Measurements from ENCODE around the gene CCDC24. TPM values are rescaled to one million over a fixed set of nuclear protein-coding genes. Genes with fewer than 3 reads are reported as not detected.

The CCDC24 gene
- total and polyA plus RNA-seq, 7 experiments from 2014 or later: 0.40 to 2.9 (median 1.6) TPM; not detected in 1

DNA sequence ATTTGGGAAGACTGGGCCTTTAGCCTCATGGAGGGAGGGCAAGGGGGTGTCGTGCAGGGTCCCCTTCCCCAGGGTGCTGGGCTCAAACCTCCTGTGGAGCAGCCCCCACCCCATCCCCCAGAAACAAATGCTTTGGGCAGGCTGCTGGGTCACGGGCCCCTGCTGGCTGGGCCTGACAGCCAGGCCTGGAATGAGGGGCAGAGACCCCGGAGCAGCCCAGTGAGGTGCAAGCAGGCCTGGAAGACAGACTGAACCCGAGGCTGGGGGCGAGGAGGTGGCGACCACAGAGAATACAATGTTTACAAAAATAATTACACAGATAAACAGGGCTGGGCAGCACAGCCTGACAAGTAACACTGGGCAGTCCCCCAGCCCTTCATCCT, 5.3 kb downstream of the CCDC24 start:
- Histone ChIP-seq H3K9me3 (ENCODE audit: control insufficient read depth in 2 of 3, low read length in 3 of 3) (no peaks in the 10 kb centered on the region), H3K27ac (ENCODE audit: low read depth, low read length) (no peak overlapping the region), H3K4me1 (ENCODE audit: control insufficient read depth in 2 of 2, insufficient read depth in 2 of 2, low read length in 2 of 2) (peaks cover 0 to 6% of the 10 kb centered on the region in 2 donors), H3K36me3 (ENCODE audit: control insufficient read depth in 2 of 3, insufficient read depth in 3 of 3, low read length in 3 of 3) (no peaks in the 10 kb centered on the region), H3K4me3 (ENCODE audit: low read length) (no peak overlapping the region), H3K27me3 (ENCODE audit: control insufficient read depth in 2 of 2, insufficient read depth in 2 of 2, low read length in 2 of 2) (peaks cover 0 to 2% of the 10 kb centered on the region in 2 donors)
- Mint-ChIP-seq H3K27me3 (peaks cover 0 to 4% (median 0%) of the 10 kb centered on the region in 5 donors), H3K9me3 (no peaks in the 10 kb centered on the region), H3K4me1 (peaks cover 0 to 19% (median 9%) of the 10 kb centered on the region in 7 donors), H3K4me3 (peak overlapping the region in 1 of 10 donors; percentile 25), H3K27ac (no peak overlapping the region), H3K36me3 (no peaks in the 10 kb centered on the region)
- DNase-seq (no peak), ATAC-seq (no peak)
- ChIA-PET POLR2A (no interaction called here), CTCF (no interaction called here)
- intact Hi-C loops (cut with micrococcal nuclease): no loop called here

GRCh38 chr1:43997295-43997999, 6.0 kb downstream of the CCDC24 start:
- no peak for DNase-seq

GRCh38 chr1:43998000-43998378, 6.6 kb downstream of the CCDC24 start:
- POLR2A ChIA-PET: no interaction called here
- no peak overlapping the region for H3K27ac ChIP-seq (ENCODE audit: low read depth, low read length)
- Mint-ChIP-seq H3K4me3 (no peak overlapping the region), H3K27ac (no peak overlapping the region), H3K27me3 (peaks cover 0 to 4% (median 0%) of the 10 kb centered on the region in 5 donors), H3K9me3 (no peaks in the 10 kb centered on the region), H3K4me1 (peaks cover 0 to 7% (median 0%) of the 10 kb centered on the region in 7 donors), H3K36me3 (no peaks in the 10 kb centered on the region)
- CTCF ChIA-PET: no interaction called here
- DNase-seq: no peak
- intact Hi-C loops (cut with micrococcal nuclease): no loop called here
- ATAC-seq: no peak
- H3K4me1 ChIP-seq (ENCODE audit: control insufficient read depth in 2 of 2, insufficient read depth in 2 of 2, low read length in 2 of 2): no peaks in the 10 kb centered on the region
- H3K36me3 ChIP-seq (ENCODE audit: control insufficient read depth in 2 of 3, insufficient read depth in 3 of 3, low read length in 3 of 3): no peaks in the 10 kb centered on the region
- no peaks in the 10 kb centered on the region for H3K9me3 ChIP-seq (ENCODE audit: control insufficient read depth in 2 of 3, low read length in 3 of 3)
- H3K27me3 ChIP-seq (ENCODE audit: control insufficient read depth in 2 of 2, insufficient read depth in 2 of 2, low read length in 2 of 2): peaks cover 0 to 2% of the 10 kb centered on the region in 2 donors
- H3K4me3 ChIP-seq (ENCODE audit: low read length): no peak overlapping the region

More at GRCh38 chr1:43997295-43997999, 6.0 kb downstream of the CCDC24 start:
- Mint-ChIP-seq H3K9me3 (no peaks in the 10 kb centered on the region), H3K4me3 (no peak overlapping the region), H3K27me3 (peaks cover 0 to 4% (median 0%) of the 10 kb centered on the region in 5 donors), H3K27ac (no peak overlapping the region), H3K4me1 (peaks cover 0 to 12% (median 5%) of the 10 kb centered on the region in 7 donors), H3K36me3 (no peaks in the 10 kb centered on the region)
- H3K9me3 ChIP-seq (ENCODE audit: control insufficient read depth in 2 of 3, low read length in 3 of 3): no peaks in the 10 kb centered on the region
- H3K4me3 ChIP-seq (ENCODE audit: low read length): no peak overlapping the region
- H3K4me1 ChIP-seq (ENCODE audit: control insufficient read depth in 2 of 2, insufficient read depth in 2 of 2, low read length in 2 of 2): peaks cover 0 to under 1% of the 10 kb centered on the region in 2 donors
- H3K27ac ChIP-seq (ENCODE audit: low read depth, low read length): no peak overlapping the region
- H3K36me3 ChIP-seq (ENCODE audit: control insufficient read depth in 2 of 3, insufficient read depth in 3 of 3, low read length in 3 of 3): no peaks in the 10 kb centered on the region
- POLR2A ChIA-PET: no interaction called here
- CTCF ChIA-PET: no interaction called here
- no peak for ATAC-seq
- H3K27me3 ChIP-seq (ENCODE audit: control insufficient read depth in 2 of 2, insufficient read depth in 2 of 2, low read length in 2 of 2): peaks cover 0 to 2% of the 10 kb centered on the region in 2 donors
- intact Hi-C loops (cut with micrococcal nuclease): no loop called here

GRCh38 chr1:43999455-43999854, 8.1 kb downstream of the CCDC24 start:
- DNase-seq (no peak), ATAC-seq (no peak)
- intact Hi-C loops (cut with micrococcal nuclease): no loop called here
- CTCF ChIA-PET: interaction anchor here (1.1 kb wide), 1 partner anchor 37 kb away, joined by 4 read pairs; no protein-coding TSS in a partner anchor
- Histone ChIP-seq H3K9me3 (ENCODE audit: control insufficient read depth in 2 of 3, low read length in 3 of 3) (no peaks in the 10 kb centered on the region), H3K4me3 (ENCODE audit: low read length) (no peak overlapping the region), H3K27ac (ENCODE audit: low read depth, low read length) (no peak overlapping the region), H3K36me3 (ENCODE audit: control insufficient read depth in 2 of 3, insufficient read depth in 3 of 3, low read length in 3 of 3) (no peaks in the 10 kb centered on the region), H3K27me3 (ENCODE audit: control insufficient read depth in 2 of 2, insufficient read depth in 2 of 2, low read length in 2 of 2) (peaks cover 0 to 2% of the 10 kb centered on the region in 2 donors), H3K4me1 (ENCODE audit: control insufficient read depth in 2 of 2, insufficient read depth in 2 of 2, low read length in 2 of 2) (no peaks in the 10 kb centered on the region)
- POLR2A ChIA-PET: no interaction called here
- H3K9me3 Mint-ChIP-seq: no peaks in the 10 kb centered on the region
- peaks cover 0 to 4% (median 0%) of the 10 kb centered on the region in 5 donors for H3K27me3 Mint-ChIP-seq
- H3K27ac Mint-ChIP-seq: no peak overlapping the region
- H3K36me3 Mint-ChIP-seq: no peaks in the 10 kb centered on the region
- H3K4me3 Mint-ChIP-seq: no peak overlapping the region
- peaks cover 0 to 7% (median 0%) of the 10 kb centered on the region in 7 donors for H3K4me1 Mint-ChIP-seq

DNA sequence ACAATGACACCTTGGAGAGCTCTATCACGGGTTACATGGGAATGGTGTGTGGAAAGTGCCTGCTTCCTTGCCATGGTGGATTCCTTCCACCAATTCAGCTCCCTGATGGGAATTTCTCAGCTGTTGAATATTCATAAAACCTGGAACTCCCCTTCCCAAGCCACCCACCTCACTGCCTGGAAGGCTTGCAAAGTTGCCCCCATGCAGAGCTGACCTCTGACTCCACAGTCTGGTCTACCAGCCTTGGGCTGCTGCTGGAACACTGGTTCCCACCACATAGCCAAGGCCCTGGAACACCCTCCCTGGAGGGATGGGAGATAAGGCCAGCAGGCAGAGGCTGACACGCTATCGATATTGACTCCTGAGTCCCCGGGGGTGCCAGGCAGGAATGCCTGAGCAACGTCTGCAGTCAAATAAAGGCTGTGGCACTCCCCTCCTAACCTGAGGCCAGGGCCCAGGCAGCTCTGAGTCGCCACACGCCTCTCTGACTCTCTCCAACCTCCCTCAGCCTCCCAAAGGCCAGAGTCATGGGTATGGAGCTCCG, 8.8 kb downstream of the CCDC24 start:
- peaks cover 0 to 4% (median 0%) of the 10 kb centered on the region in 5 donors for H3K27me3 Mint-ChIP-seq
- CTCF ChIA-PET: no interaction called here

DNA sequence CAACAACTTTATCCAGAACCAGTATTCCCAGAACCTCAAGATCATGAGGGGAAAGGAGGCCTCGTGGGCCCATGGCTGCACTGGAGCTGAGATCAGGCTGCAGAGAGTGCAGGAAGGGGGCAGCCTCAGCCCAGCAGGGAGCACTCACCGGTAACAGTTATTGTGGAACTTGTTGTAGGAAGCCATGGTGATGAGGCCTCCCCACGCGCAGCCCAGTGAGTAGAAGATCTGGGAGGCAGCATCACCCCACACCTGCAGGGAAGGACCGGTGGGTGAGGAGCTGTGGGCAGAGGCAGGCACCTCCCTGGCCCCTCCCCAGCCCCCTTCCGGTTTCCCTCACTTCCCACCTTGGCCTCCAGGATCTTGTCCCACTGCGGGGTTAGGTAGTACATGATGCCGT, 10.8 kb downstream of the CCDC24 start:
- CTCF ChIA-PET: interaction anchor here (1.3 kb wide), 1 partner anchor 34 kb away, joined by 3 read pairs; no protein-coding TSS in a partner anchor
- POLR2A ChIA-PET: no interaction called here

More for the DNA sequence above, 8.8 kb downstream of the CCDC24 start:
- Histone ChIP-seq H3K9me3 (ENCODE audit: control insufficient read depth in 2 of 3, low read length in 3 of 3) (no peaks in the 10 kb centered on the region), H3K27ac (ENCODE audit: low read depth, low read length) (no peak overlapping the region), H3K36me3 (ENCODE audit: control insufficient read depth in 2 of 3, insufficient read depth in 3 of 3, low read length in 3 of 3) (no peaks in the 10 kb centered on the region), H3K4me1 (ENCODE audit: control insufficient read depth in 2 of 2, insufficient read depth in 2 of 2, low read length in 2 of 2) (no peaks in the 10 kb centered on the region), H3K27me3 (ENCODE audit: control insufficient read depth in 2 of 2, insufficient read depth in 2 of 2, low read length in 2 of 2) (peaks cover 0 to 2% of the 10 kb centered on the region in 2 donors), H3K4me3 (ENCODE audit: low read length) (no peak overlapping the region)
- no peaks in the 10 kb centered on the region for H3K36me3 Mint-ChIP-seq
- no peak for DNase-seq
- H3K9me3 Mint-ChIP-seq: no peaks in the 10 kb centered on the region
- H3K27ac Mint-ChIP-seq: no peak overlapping the region
- ATAC-seq: no peak
- peaks cover 0 to 4% (median 0%) of the 10 kb centered on the region in 7 donors for H3K4me1 Mint-ChIP-seq
- POLR2A ChIA-PET: no interaction called here
- intact Hi-C loops (cut with micrococcal nuclease): no loop called here
- no peak overlapping the region for H3K4me3 Mint-ChIP-seq

More for the DNA sequence above, 10.8 kb downstream of the CCDC24 start:
- peaks cover 0 to 4% (median 0%) of the 10 kb centered on the region in 7 donors for H3K4me1 Mint-ChIP-seq
- H3K9me3 ChIP-seq (ENCODE audit: control insufficient read depth in 2 of 3, low read length in 3 of 3): no peaks in the 10 kb centered on the region
- H3K9me3 Mint-ChIP-seq: no peaks in the 10 kb centered on the region
- ATAC-seq: no peak
- H3K36me3 Mint-ChIP-seq: no peaks in the 10 kb centered on the region
- no peak for DNase-seq
- no peaks in the 10 kb centered on the region for H3K36me3 ChIP-seq (ENCODE audit: control insufficient read depth in 2 of 3, insufficient read depth in 3 of 3, low read length in 3 of 3)
- no peak overlapping the region for H3K27ac Mint-ChIP-seq
- intact Hi-C loops (cut with micrococcal nuclease): no loop called here
- H3K4me3 Mint-ChIP-seq: no peak overlapping the region
- peaks cover 0 to 4% (median 0%) of the 10 kb centered on the region in 5 donors for H3K27me3 Mint-ChIP-seq
- H3K27me3 ChIP-seq (ENCODE audit: control insufficient read depth in 2 of 2, insufficient read depth in 2 of 2, low read length in 2 of 2): peaks cover 0 to 2% of the 10 kb centered on the region in 2 donors
- H3K27ac ChIP-seq (ENCODE audit: low read depth, low read length): no peak overlapping the region
- no peaks in the 10 kb centered on the region for H3K4me1 ChIP-seq (ENCODE audit: control insufficient read depth in 2 of 2, insufficient read depth in 2 of 2, low read length in 2 of 2)
- no peak overlapping the region for H3K4me3 ChIP-seq (ENCODE audit: low read length)

Data from naive thymus-derived CD4-positive, alpha-beta T cell (primary cell).